ENCODE measurements around the gene TRUB2.
A peak's percentile ranks its signal among the peaks of the same experiment; 100 is the strongest.
"Not testable (repeated sequence)": the region's sequence is repeated elsewhere in the genome, so short reads cannot be mapped to it uniquely, and the experiment has no call there.

The TRUB2 gene

DNA sequence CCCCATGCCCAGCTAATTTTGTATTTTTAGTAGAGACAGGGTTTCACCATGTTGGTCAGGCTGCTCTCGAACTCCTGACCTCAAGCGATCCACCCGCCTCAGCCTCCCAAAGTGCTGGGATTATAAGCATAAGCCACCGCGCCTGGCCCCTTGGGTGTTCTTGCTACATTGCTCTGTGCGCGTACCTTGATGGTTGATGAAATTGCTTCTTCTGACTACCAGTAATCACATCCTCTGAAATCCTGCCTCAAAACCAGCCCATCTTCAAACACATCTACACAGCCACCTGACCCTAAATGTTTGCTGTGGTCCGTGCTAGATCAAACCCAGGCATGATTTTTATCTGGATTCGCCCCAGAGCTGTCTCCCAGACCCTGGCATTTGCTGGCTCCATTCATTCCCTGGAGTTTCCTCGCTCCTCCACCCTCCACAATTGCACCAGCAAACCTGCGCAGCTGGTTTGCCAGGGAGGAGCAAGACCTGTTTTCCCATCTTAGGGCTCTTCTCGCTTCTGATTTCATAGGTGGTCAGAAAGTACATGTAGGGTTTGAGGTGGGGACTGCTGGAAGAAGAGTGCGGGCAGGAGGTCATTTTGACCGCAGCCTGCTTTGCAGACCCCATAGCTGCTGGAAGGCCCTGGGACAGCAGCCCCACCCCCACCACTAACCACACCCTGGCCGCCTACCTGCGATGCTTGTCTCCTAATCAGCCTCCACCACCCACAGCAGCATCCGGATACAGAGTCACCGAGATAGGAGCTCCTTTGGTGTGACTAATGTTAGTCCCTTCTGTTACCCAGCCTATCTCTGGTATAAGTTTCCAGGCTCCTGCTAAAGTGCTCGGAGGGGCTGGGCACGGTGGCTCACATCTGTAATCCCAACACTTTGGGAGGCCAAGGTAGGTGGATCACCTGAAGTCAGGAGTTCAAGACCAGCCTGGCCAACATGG is 23.4 kb downstream of the TRUB2 start:
- no peak for DNase-seq (ENCODE audit: low spot score)

DNA sequence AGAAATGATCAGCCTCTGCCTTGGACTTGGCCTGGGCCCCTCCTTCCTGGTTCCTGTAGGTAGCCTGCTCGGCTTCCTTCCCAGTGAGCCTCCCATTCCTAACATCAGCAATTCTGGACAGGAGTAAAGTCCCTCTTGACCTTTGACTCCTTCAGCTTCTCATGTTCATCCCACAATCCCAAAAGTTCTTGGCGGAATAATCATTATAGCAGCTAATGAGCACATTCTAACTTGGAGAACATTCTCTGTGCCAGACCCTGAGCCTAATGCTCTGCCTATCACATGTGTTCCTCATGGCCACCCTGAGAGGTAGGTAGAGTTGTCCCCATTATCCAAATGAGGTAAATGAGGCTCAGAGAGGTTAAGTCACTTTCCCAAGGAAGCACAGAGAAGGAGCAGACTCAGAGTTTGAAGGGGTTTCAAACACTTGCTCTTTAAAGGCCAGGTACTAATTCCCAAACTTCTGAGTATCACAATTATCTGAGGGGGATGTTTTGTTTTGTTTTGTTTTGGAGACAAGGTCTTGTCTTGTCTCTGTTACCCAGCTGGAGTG is 24.9 kb downstream of the TRUB2 start:
- DNase-seq (ENCODE audit: low spot score): no peak

DNA sequence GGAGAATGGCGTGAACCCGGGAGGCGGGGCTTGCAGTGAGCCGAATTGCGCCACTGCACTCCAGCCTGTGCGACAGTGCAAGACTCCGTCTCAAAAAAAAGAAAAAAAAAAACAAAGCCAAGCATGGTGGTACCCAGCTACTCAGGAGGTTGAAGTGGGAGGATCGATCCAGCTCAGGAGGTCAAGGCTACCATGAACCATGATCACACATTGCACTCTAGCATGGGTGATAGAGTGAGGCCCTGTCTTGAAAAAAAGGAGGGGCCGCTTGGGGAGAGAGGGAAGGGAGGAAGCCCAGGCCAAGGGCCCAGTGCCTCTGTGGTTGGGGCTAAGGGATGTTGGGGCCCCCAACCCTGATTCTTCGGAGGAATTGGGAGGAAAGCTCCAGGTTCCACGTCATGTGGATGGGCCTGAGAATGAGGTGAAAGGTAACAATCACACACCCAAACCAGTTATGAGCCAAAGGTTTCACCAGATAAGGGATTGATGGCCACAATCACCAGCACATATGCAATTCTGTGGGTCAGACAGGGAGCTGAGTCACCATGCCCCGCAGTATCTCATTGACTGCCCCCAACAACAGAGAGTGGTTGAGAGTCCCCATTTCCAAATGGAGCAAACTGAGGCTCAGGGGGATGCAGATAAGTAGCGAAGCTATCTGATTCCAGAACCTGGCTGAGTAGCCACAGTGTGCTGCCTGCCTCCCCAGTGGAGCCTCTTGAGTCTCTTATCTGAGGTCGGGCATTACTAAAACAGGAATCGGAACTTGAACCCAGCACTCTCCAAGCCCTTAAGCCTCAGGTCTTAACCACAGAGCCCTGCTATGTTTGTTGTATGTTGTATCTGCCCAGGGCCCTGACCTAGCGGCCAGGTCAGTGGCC is 25.7 kb downstream of the TRUB2 start:
- DNase-seq (ENCODE audit: low spot score): no peak

GRCh38 chr9:128294142-128294541 is 28.1 kb downstream of the TRUB2 start:
- DNase-seq (ENCODE audit: low spot score): no peak

GRCh38 chr9:128293091-128293490 is 29.2 kb downstream of the TRUB2 start:
- no peak for DNase-seq (ENCODE audit: low spot score)

DNA sequence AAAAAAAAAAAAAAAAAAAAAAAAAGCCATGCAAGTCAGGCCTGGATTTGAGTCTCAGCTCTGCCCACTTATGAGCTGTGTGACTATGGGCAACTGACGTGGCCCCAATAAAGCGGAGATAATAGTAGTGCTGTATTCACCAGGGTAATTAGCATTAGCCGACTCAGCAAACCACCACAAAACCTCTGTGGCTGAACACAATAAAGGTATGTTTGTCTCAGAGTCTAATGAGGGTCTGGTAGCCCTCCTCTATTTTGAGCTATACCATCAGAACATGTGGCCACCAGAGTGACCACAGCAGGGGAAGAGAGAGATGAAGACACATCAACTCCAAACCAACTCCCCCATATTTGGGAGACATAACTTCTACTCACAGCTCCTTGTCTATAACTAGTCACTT is 30.2 kb downstream of the TRUB2 start:
- DNase-seq (ENCODE audit: low spot score): no peak

- DNase-seq (ENCODE audit: low spot score): no peak
Observed at GRCh38 chr9:128288273-128289004, 33.8 kb downstream of the TRUB2 start.

DNA sequence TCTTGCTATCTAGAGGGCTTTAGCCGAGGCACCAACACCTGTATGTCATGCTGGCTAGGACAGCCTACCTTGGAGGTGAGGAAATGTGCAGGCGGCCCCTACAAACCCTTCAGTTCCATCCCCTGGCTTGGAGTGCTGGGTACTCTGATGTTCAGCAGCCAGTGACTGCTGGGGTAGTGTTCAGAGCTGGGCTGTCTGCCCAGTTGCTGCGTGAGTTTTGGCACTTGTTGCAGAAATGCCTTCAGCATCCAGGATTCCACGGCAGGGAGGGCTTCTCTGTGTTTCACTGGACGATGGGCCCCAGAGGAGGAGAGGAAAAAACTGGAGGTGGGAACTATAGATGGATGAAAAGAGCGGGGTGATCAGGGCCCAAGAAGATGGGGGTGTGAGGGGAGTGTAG is 35.8 kb downstream of the TRUB2 start:
- DNase-seq (ENCODE audit: low spot score): no peak

GRCh38 chr9:128285033-128285784 is 37.0 kb downstream of the TRUB2 start:
- no peak for DNase-seq (ENCODE audit: low spot score)

- no peak for DNase-seq (ENCODE audit: low spot score)
Observed at GRCh38 chr9:128282500-128282899, 39.7 kb downstream of the TRUB2 start.

DNA sequence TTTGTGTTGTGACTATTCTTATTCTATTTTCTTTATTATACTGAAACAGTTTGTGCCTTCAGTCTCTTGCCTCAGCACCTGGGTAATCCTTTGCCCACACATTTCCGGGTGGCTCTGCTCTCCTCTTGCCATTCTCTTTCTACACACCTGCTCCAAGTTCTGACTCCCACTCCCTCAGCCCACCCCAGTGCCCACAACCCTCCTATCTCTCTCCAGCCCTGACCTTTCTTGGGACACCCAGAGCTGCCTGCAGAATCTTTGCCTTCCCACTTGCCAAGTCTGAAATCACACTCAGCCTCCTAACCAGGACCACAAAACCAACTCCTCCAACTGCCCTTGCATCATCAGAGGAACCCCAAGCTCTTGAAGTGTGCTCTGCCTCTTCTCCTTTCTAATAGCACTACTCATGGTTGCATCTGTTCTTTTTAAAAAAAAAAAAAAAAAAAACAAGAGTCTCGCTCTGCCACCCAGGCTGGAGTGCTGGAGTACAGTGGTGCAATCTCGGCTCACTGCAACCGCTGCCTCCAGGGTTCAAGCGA is 42.1 kb downstream of the TRUB2 start:
- DNase-seq (ENCODE audit: low spot score): no peak

DNA sequence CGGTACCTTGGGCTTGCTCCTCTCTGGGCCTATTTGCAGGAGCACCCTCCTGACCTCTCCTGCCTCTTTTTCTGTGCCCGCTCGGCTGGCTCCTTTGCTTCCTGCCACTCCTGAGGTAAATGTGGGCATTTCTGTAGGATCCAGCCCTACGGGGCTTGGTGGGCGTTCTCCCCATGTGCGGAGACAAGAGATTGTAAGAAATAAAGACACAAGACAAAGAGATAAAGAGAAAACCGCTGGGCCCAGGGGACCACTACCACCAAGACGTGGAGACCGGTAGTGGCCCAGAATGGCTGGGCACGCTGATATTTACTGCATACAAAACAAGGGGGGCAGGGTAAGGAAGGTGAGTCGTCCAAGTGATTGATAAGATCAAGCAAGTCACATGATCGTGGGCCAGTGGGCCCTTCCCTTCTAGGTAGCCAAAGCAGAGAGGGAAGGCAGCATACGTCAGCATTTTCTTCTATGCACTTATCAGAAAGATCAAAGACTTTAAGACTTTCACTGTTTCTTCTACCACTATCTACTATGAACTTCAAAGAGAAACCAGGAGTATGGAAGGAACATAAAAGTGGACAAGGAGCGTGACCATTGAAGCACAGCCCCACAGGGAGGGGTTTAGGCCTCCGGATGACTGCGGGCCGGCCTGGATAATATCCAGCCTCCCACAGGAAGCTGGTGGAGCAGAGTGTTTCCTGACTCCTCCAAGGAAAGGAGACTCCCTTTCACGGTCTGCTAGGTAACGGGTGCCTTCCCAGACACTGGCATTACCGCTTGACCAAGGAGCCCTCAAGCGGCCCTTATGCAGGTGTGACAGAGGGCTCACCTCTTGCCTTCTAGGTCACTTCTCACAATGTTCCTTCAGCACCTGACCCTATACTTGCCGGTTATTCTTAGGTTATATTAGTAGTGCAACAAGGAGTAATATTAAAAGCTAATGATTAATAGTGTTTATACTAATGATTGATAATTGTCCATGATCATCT is 42.9 kb downstream of the TRUB2 start:
- not testable (repeated sequence) for DNase-seq (ENCODE audit: low spot score)

GRCh38 chr9:128276574-128277270 is 45.5 kb downstream of the TRUB2 start:
- peak; percentile 42 for DNase-seq (ENCODE audit: low spot score)

DNA sequence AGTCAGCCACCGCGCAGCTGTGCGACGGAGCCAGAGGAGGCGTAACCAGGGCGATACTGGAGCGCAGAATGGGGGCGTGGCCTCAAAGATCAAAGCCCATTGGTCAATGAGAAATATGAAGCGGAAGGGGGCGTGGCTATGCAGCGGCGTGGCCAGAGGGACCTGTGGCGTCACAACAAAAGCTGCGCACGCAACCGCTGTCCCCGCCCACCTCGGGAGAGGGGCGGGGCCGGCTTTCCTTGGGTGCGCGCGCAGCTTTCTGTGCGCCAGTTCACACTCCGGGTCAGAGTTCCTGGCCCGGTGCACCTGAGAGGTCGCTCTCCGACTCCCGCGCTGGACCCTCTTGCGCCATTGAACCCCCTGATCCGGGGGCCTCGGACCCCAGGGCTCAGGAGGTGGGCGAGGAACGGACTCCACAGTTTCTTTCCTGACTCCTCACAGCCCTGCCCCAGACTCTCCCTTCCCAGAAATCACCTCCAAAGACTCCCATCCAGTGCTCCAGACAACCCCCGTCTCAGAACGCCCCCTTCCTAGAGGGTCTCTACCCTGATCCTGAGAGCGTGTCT is 46.2 kb downstream of the TRUB2 start, which contains the start of gene SWI5:
Gene SWI5, plus strand, starts transcription at position 269 of the 566 bp plus-strand sequence.
- peak; percentile 93 for DNase-seq (ENCODE audit: low spot score)

- peak; percentile 66 for DNase-seq (ENCODE audit: low spot score)
Observed at GRCh38 chr9:128275198-128276007, 46.8 kb downstream of the TRUB2 start, which contains the start of gene GOLGA2. TSS of gene GOLGA2 (minus strand) at chr9:128276007. CDS start at chr9:128275976, 31 bp downstream.

DNA sequence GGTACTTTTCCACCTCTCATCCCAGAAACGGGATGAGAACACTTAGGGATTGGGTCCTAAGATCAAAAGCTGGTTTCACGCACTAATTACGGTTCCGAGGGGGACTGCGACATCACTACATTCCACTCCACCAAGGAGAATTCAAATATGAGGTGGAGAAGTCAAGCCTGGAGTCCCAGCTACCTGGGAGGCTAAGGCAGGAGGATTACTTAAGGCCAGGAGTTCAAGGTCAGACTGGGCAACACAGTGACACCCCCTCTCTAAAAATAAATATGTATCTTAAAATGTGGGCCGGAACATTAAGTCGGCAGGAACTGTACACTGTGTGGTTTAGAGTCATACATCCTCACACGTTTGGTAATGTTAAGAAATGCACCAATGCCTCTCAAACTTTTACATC is 48.0 kb downstream of the TRUB2 start:
- DNase-seq (ENCODE audit: low spot score): no peak

DNA sequence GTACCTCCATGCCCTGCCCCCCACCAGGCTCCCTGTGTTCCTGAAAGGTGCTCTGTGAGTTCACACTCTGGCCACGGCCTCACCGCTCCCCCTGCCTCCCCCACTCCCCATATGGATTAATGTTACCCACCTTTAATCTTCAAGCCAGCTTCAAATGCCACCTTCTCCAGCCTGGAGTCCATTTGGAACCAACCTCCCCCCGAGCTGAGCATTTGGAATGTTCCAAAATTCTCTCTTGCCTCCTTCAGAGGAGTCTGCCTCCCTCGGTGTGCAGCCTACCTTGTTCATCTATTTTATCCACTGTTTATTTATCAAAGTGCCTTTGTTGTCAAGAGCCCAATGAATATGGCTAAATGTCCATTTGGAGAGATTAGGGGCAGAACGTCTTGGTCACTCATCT is 50.7 kb downstream of the TRUB2 start:
- DNase-seq (ENCODE audit: low spot score): no peak

DNA sequence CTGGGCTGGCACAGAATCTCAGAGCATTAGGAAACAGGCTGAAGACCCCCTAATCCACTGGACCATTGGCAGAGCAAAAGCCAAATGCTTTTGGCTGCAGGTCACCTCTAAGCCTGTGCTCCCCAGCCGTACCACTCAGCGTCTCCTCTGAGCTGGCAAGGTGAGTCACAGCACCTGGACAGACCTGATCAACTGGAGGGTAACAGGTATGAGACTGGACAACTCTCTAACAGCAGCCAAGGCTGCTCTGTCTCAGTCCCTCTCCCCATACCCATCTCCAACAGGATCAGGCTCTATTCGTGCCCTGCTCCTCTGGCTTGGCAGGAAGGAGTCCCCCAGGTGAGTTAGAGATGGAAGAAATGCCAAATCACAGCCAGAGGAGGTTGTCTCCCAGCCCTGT is 51.1 kb downstream of the TRUB2 start:
- no peak for DNase-seq (ENCODE audit: low spot score)
